RWPE2 (cell line): Measurements from ENCODE around the gene DRGX.

ENCODE experiments used
- ATAC-seq: fragments of 200-7000 bp; cut with Tn5 transposase; 3 replicates; pipeline ENCODE4 v1.9.1; 2021; ENCODE audit warnings: low read depth
- DNase-seq: peaks from one replicate; pipeline ENCODE4 v3.0.0-alpha.2; 2020; ENCODE audit warnings: low spot score
- H3K27ac ChIP-seq: fragments of 450-650 bp; 2 replicates; pipeline ENCODE4 v1.5.1; 2017; ENCODE audit warnings: mild to moderate bottlenecking; ENCODE audit not compliant: poor library complexity, severe bottlenecking
- H3K27me3 ChIP-seq: fragments of 250-450 bp; sonication (Bioruptor Pico); 2 replicates; pipeline ENCODE4 v1.5.1; 2021; ENCODE audit warnings: mild to moderate bottlenecking, moderate library complexity; ENCODE audit not compliant: insufficient read depth, poor library complexity, severe bottlenecking
- H3K36me3 ChIP-seq: fragments of 250-450 bp; sonication (Bioruptor Pico); 2 replicates; pipeline ENCODE4 v1.5.1; 2020; ENCODE audit warnings: low read depth, mild to moderate bottlenecking, moderate library complexity
- H3K4me1 ChIP-seq: fragments of 250-450 bp; sonication (Bioruptor Pico); 2 replicates; pipeline ENCODE4 v1.5.1; 2021; ENCODE audit warnings: mild to moderate bottlenecking, moderate library complexity; ENCODE audit not compliant: insufficient read depth, poor library complexity, severe bottlenecking
- H3K4me3 ChIP-seq: fragments of 250-450 bp; sonication (Bioruptor Pico); 2 replicates; pipeline ENCODE4 v1.5.1; 2021; ENCODE audit warnings: mild to moderate bottlenecking, moderate library complexity; ENCODE audit not compliant: severe bottlenecking
- H3K9me3 ChIP-seq: fragments of 250-450 bp; sonication (Bioruptor Pico); 2 replicates; pipeline ENCODE4 v1.5.1; 2021; ENCODE audit warnings: mild to moderate bottlenecking, moderate library complexity; ENCODE audit not compliant: severe bottlenecking
- CTCF ChIP-seq: fragments of 450-650 bp; IDR thresholded peaks from one replicate; pipeline ENCODE4 v1.5.1; 2017; ENCODE audit warnings: mild to moderate bottlenecking, moderate library complexity; ENCODE audit not compliant: poor library complexity, severe bottlenecking

DRGX gene

GRCh38 chr10:49347342-49347741 lies 48.5 kb downstream of the DRGX start:
- TF ChIP-seq CTCF = no peak
- Histone ChIP-seq H3K27me3 (peaks cover 24% of the 10 kb centered on the region), H3K4me1 (no peaks in the 10 kb centered on the region), H3K4me3 (no peak overlapping the region), H3K36me3 (no peaks in the 10 kb centered on the region), H3K9me3 (no peaks in the 10 kb centered on the region), H3K27ac (no peak overlapping the region)
- no peak for ATAC-seq
- DNase-seq = no peak

GRCh38 chr10:49344840-49345239 lies 51.0 kb downstream of the DRGX start:
- ATAC-seq (no peak), DNase-seq (no peak)
- Histone ChIP-seq H3K4me1 (no peaks in the 10 kb centered on the region), H3K9me3 (no peaks in the 10 kb centered on the region), H3K4me3 (no peak overlapping the region), H3K36me3 (no peaks in the 10 kb centered on the region), H3K27ac (no peak overlapping the region), H3K27me3 (peaks cover 24% of the 10 kb centered on the region)
- no peak for TF ChIP-seq CTCF

- H3K27ac ChIP-seq = no peak overlapping the region
- H3K36me3 ChIP-seq = no peaks in the 10 kb centered on the region
- ATAC-seq (no peak), DNase-seq (no peak)
- no peaks in the 10 kb centered on the region for H3K4me1 ChIP-seq
- H3K27me3 ChIP-seq = peaks cover 12% of the 10 kb centered on the region
- no peaks in the 10 kb centered on the region for H3K9me3 ChIP-seq
- no peak for TF ChIP-seq CTCF
- H3K4me3 ChIP-seq = no peak overlapping the region
Observed at GRCh38 chr10:49338604-49339003, 57.3 kb downstream of the DRGX start.

- TF ChIP-seq CTCF = no peak
- no peak overlapping the region for H3K4me3 ChIP-seq
- DNase-seq (no peak), ATAC-seq (no peak)
- H3K9me3 ChIP-seq = no peaks in the 10 kb centered on the region
- H3K27ac ChIP-seq = no peak overlapping the region
- H3K27me3 ChIP-seq = peaks cover 3% of the 10 kb centered on the region
- H3K36me3 ChIP-seq = no peaks in the 10 kb centered on the region
- no peaks in the 10 kb centered on the region for H3K4me1 ChIP-seq
Observed at GRCh38 chr10:49335364-49335972, 60.4 kb downstream of the DRGX start.

- no peaks in the 10 kb centered on the region for H3K9me3 ChIP-seq
- no peak overlapping the region for H3K4me3 ChIP-seq
- no peak overlapping the region for H3K27ac ChIP-seq
- peaks cover 3% of the 10 kb centered on the region for H3K27me3 ChIP-seq
- no peaks in the 10 kb centered on the region for H3K4me1 ChIP-seq
- no peak for ATAC-seq
- no peaks in the 10 kb centered on the region for H3K36me3 ChIP-seq
- no peak for TF ChIP-seq CTCF
- no peak for DNase-seq
Observed at GRCh38 chr10:49334964-49335363, 60.9 kb downstream of the DRGX start.
